Cardiac muscle cell (in vitro differentiated cells and primary cell): ENCODE results near the gene TDP2. TPM values are rescaled to one million over a fixed set of nuclear protein-coding genes. Genes with fewer than 3 reads are reported as not detected.
"Not testable (repeated sequence)": the region's sequence is repeated elsewhere in the genome, so short reads cannot be mapped to it uniquely, and the experiment has no call there.

Experiments
- DNase-seq, 2 donors: peaks; one replicate each; pipeline versions ENCODE4 v3.0.0 to v3.0.0-alpha.2; 2010 to 2017; ENCODE audit warnings: low read depth in 1 of 2, low spot score in 1 of 2
- H3K27ac ChIP-seq: fragments of 200-600 bp; sonication (generic); 2 replicates; pipeline ENCODE4 v1.5.1; 2016
- H3K27me3 ChIP-seq: fragments of 200-600 bp; sonication (generic); 2 replicates; pipeline ENCODE4 v1.6.0; 2016; ENCODE audit warnings: control low read depth
- H3K36me3 ChIP-seq: fragments of 200-600 bp; sonication (generic); 2 replicates; pipeline ENCODE4 v1.5.1; 2016; ENCODE audit warnings: control low read depth
- H3K4me1 ChIP-seq: fragments of 200-600 bp; sonication (generic); 2 replicates; pipeline ENCODE4 v1.8.1; 2017; ENCODE audit warnings: low read depth, mild to moderate bottlenecking, mixed run types
- H3K4me3 ChIP-seq: fragments of 200-600 bp; sonication (generic); 2 replicates; pipeline ENCODE4 v1.5.1; 2016; ENCODE audit warnings: mild to moderate bottlenecking
- H3K9me3 ChIP-seq: fragments of 200-600 bp; sonication (generic); 2 replicates; pipeline ENCODE4 v1.5.1; 2017; ENCODE audit warnings: low read depth, mild to moderate bottlenecking, control low read depth
- CTCF ChIP-seq: IDR thresholded peaks from 2 replicates; pipeline ENCODE4 v1.5.1; 2012; ENCODE audit warnings: low read depth, mild to moderate bottlenecking, low read length
- polyA plus RNA-seq: library from polyadenylated mRNA; unstranded; fragments of >200 nt; fragmentation: Nextera tagmentation; extraction: Ambion mirVana; gene quantifications from 2 replicates; pipeline ENCODE4 v1.2.1, GENCODE V29; 2016
- total RNA-seq: library from RNA; depleted of rRNA; stranded (reverse); fragments of >200 nt; gene quantifications from 2 replicates; pipeline ENCODE4 v1.2.3, GENCODE V29; 2016

Gene TDP2
- total and polyA plus RNA-seq, 2 experiments from 2014 or later: 46.6 to 59.0 TPM

- TF ChIP-seq CTCF: no peak
- Histone ChIP-seq H3K36me3 (peaks cover 8% of the 10 kb centered on the region), H3K27ac (peak overlapping the region; percentile 94), H3K27me3 (no peaks in the 10 kb centered on the region), H3K9me3 (no peaks in the 10 kb centered on the region), H3K4me1 (no peaks in the 10 kb centered on the region), H3K4me3 (peak overlapping the region; percentile 79)
- DNase-seq: peak; percentile 20 to 41
Observed at GRCh38 chr6:24667378-24667803, 692 bp upstream of the TDP2 start.

- no peaks in the 10 kb centered on the region for H3K4me1 ChIP-seq
- peak; percentile 45 to 57 for DNase-seq
- H3K4me3 ChIP-seq: peak overlapping the region; percentile 79
- peak overlapping the region; percentile 94 for H3K27ac ChIP-seq
- peaks cover 8% of the 10 kb centered on the region for H3K36me3 ChIP-seq
- no peaks in the 10 kb centered on the region for H3K9me3 ChIP-seq
- TF ChIP-seq CTCF: no peak
- H3K27me3 ChIP-seq: no peaks in the 10 kb centered on the region
Observed at GRCh38 chr6:24666097-24666640, 530 bp downstream of the TDP2 start.

- Histone ChIP-seq H3K4me1 (no peaks in the 10 kb centered on the region), H3K27ac (no peak overlapping the region), H3K27me3 (no peaks in the 10 kb centered on the region), H3K9me3 (no peaks in the 10 kb centered on the region), H3K36me3 (peaks cover 8% of the 10 kb centered on the region), H3K4me3 (peak overlapping the region; percentile 79)
- no peak for DNase-seq
- TF ChIP-seq CTCF: no peak
Observed at GRCh38 chr6:24664046-24664987, 2.4 kb downstream of the TDP2 start.

- DNase-seq: no peak
- TF ChIP-seq CTCF: no peak
- Histone ChIP-seq H3K27ac (no peak overlapping the region), H3K4me3 (no peak overlapping the region), H3K4me1 (no peaks in the 10 kb centered on the region), H3K9me3 (no peaks in the 10 kb centered on the region), H3K27me3 (no peaks in the 10 kb centered on the region), H3K36me3 (peaks cover 8% of the 10 kb centered on the region)
Observed at GRCh38 chr6:24663189-24663588, 3.5 kb downstream of the TDP2 start.

GRCh38 chr6:24662236-24662635, 4.5 kb downstream of the TDP2 start:
- Histone ChIP-seq H3K4me3 (no peak overlapping the region), H3K9me3 (no peaks in the 10 kb centered on the region), H3K27ac (no peak overlapping the region), H3K4me1 (no peaks in the 10 kb centered on the region), H3K36me3 (peaks cover 13% of the 10 kb centered on the region), H3K27me3 (no peaks in the 10 kb centered on the region)
- TF ChIP-seq CTCF: no peak
- DNase-seq: no peak

GRCh38 chr6:24661759-24662158, 4.9 kb downstream of the TDP2 start:
- peaks cover 13% of the 10 kb centered on the region for H3K36me3 ChIP-seq
- not testable (repeated sequence) for H3K27me3 ChIP-seq, DNase-seq, H3K9me3 ChIP-seq, H3K4me3 ChIP-seq, H3K27ac ChIP-seq, H3K4me1 ChIP-seq
